ENCODE data around the gene MAML2.

MAML2 gene

GRCh38 chr11:96215110-96215782 is 127.7 kb downstream of the MAML2 start:
- no peak for DNase-seq

- no peak for DNase-seq
Observed at GRCh38 chr11:96214777-96215109, 128.3 kb downstream of the MAML2 start.

DNA sequence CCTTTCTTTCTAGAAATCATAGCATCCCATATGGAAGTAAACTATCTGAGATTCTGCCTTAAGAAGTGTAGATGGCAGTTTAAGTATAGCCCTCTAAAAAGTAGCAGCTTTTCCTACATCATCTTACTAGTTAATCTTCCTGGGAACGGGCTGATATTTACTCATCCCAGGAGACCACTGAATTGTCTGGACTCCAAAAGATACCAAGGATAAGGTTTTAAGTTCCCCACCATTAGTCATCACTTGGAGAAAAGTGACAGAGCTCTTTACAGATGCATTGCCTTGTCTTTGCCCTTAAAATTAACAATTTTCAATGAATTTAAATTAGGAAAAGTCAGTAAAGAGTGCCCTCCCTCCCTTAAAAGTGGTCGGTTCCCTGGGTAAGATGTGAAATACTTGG is 129.5 kb downstream of the MAML2 start:
- no peak for DNase-seq

DNA sequence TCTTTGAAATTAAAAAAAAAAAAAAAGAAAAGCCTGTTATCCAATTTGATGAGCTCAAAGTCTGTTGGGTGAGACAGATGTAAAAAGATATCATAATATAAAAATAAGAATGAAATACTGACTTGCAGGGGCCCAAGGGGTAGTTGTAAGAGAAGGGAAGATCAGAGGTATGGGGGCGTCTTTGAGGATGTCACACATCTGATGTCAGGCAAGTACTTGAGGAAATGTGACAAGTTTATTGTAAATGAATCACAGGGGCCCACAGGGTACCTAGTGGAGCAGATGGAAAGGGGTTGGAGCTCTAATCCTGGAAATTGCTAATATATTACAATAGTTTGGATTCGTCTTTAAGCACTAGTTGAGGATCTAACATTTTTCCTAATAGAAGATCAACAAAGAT is 131.6 kb downstream of the MAML2 start:
- DNase-seq, result no peak

- no peak for DNase-seq
Observed at GRCh38 chr11:96207459-96208449, 135.2 kb downstream of the MAML2 start.

DNA sequence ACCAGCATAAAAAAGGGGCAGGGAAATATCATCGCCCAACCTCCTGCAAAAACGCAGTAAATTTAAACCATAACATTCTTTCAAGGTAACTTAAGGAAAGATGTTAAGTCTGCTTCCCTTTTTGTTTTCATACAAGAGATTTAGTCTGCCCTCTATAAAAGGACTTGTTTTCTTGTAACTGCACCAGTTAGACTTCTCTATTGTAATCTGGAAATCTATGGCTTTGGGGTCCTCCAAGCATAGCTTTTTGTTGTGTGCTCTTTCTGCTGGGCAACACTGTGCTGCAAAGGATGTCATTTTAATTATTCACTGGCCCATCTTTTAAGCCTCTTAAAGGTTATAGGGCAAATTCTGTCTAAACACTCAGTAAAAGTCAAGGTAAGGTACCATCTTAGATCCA is 136.0 kb downstream of the MAML2 start:
- no peak for DNase-seq

- DNase-seq, result no peak
Observed at GRCh38 chr11:96205460-96205809, 137.6 kb downstream of the MAML2 start.

DNA sequence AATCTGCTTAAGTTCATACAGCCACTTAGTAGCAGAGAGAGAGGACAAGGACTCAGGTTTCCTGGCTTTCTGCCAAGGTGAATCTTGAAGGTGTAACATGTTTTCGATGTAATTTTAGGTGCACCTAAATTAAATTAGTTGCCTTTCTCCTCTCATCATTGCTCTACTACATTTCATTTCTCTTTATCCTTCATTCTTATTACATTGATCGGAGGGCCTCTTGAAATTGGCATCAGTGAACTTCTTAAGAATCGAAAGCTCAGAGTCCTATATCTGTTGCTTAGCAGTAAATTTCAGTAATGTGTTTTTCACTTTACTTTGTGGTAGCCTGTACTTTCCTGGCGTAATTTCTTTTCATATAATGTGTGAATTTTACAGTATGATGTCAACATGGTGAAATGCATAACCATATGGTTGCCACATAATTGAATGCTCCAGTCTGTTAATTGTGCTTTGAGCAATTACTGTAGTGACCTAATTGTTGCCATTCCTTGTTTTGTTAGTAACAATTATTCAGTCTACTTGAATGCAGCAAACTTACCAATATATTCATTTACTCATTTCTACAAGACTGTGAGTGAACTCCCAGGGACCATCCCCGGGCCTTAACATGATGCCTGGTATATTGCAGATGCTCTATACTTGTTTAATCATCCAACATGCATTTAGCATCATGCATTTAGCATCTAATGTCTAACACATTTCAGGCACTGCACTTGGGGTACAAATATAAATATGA is 138.1 kb downstream of the MAML2 start:
- DNase-seq, result no peak

DNA sequence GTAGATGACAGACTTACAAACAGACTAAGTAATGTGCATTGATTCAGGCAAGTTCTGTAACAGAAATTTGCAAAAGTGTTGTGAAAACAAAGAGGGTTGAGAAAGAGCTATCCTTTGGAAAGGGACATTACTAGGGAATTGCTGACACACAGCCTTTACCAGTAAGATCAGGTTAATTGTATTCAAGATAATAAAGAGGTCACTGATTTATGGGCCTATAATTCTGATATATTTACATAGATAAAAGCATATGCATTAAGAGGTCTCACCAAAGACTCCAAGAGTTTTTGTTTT is 138.7 kb downstream of the MAML2 start:
- DNase-seq, result no peak

GRCh38 chr11:96203567-96204365 is 139.2 kb downstream of the MAML2 start:
- DNase-seq, result no peak

DNA sequence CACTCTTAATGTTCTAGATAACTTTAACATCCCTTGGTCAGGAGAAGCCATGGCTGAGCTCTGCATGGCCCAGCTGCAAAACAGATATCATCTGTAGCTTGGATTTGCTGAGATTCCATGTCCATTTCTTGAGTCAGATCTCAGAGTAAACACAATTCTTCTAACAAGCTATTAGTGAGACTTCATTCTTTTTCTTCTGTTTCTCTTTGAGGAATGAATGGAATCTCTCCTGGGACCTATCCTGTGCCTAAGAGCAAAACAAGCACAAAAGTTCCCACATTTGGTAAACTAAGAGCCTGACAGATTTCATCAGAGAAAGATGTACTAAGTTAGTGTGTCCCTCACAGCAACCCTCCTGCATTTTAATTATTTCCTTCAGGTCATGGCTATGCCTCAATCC is 142.8 kb downstream of the MAML2 start:
- DNase-seq, result no peak

- no peak for DNase-seq
Observed at GRCh38 chr11:96199563-96200025, 143.4 kb downstream of the MAML2 start.

DNA sequence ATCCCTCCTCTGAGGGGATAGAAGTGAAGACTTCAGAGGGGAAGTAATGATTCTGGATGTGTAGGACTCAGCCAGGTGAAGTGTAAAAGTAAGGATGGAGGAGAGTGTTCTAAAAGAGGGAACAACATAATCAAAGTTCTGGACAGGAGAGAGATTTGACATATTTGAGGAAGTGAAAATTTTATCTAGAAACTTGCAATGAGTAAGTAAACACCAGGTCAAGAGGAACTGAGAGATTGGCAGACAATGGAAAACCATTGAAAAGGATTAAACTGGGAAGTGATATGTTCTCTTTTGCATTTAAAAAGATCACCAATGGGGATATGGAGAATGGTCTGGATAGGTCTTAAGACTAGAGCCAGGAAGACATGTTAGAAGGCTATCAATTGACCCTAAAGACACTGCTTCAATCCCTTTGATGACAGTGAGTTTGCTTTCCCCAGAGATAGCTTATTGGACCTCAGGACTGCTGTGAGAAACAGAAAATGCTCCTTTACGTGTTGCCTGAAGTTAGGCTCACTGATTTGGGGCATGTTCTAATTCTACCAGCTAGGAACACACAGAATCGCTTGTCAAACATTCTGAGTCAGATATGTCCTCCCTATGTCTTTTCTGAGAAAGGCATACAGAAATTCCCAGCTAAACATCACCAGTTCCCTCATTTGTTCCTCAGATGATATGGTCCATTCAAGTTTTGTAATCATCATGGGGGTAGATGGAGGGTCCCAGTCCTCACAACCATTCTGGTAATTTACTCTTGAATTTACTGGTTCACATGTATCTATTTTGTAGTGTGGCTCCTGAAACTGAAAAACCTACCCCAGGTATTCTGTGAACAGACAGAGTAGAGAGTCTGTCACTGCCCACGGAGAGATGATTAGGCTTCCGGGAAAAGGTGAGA is 144.9 kb downstream of the MAML2 start:
- no peak for DNase-seq

GRCh38 chr11:96197103-96197502 is 145.9 kb downstream of the MAML2 start:
- DNase-seq, result no peak

GRCh38 chr11:96196181-96196662 is 146.8 kb downstream of the MAML2 start:
- DNase-seq, result no peak

- DNase-seq, result no peak
Observed at GRCh38 chr11:96195671-96196070, 147.3 kb downstream of the MAML2 start.

DNA sequence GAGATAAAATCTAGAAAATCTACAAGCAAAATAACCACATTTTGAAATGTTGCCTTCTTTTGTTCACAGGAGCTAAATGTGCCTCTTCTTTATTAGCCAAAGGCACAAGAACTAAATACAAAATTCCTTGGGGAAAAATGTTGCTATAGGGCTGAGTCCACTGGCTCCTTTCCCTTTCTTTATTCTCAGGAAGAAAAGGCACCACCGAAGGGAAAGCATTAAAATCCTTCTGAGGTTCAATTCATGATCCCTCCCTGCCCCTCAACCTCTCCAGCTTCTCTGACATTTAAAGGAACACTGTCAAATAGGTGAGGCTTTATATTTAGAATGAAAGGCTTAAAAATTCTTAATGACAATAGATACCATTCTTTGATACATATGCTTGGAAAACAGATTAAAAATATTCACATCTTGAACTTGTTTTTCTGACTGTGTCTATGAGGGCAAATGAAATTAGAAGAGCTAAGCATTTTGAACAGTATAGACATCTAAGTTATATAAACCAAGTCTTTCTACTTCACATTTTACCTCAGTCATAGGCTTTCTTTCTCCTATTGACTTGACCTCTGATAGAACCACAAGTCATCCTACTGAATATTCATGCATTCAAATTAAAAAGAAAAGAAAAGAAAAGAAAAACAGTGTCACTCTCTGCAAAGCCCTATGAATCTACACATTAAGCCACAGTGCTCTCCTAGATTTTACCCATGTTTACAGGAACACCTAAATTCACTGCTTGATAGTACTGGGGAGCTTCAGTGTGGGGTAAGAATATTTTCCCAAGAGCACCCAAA is 148.2 kb downstream of the MAML2 start:
- DNase-seq, result no peak

DNA sequence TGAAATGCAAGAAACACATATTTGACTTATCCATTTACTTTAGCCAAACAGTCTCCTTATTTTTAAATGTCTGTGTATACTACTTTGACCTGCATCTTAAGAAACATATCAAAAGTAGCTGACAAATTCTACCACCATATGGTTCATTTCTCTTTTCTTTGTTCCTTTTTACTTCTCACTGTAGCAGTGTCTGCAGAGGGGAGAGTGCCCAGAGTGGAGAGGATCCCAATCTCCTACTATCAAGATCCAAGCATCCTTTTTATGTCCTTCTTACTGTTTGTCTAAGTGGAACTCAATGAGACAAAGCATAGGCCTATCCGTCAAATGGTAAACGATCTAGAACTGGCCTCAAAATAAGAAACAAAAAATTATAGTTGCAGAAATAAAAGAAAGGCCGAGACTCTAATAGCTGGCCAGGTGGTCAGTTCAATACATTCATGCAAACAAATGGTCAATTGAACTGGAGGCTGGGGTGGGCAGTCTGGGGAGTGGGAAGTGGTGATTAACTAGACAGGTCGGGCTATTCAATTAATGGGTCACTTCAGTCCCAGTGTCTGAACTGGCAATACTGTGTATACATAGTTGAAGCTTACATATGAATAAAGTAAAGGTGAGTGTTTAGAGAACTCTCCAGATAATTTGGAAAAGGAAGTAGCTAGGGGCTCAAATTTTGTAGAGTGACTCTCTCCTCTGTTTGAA is 149.1 kb downstream of the MAML2 start:
- DNase-seq, result no peak

- no peak for DNase-seq
Observed at GRCh38 chr11:96191752-96192151, 151.2 kb downstream of the MAML2 start.

Data from nucleus accumbens (tissue), 56 donors.